Kidney (tissue), 14 donors: ENCODE data around the gene PLXNA2. TPM values are rescaled to one million over a fixed set of nuclear protein-coding genes. Genes with fewer than 3 reads are reported as not detected.

Experiments used
- DNase-seq, 5 donors: peaks; one replicate each; pipeline ENCODE4 v3.0.0-alpha.2; 2013 to 2020
- FAIRE-seq: peaks from 2 replicates; lab custom pipeline; 2012; peaks lifted over from hg19 to GRCh38; lab: Jason Lieb, UNC
- H3K27ac ChIP-seq, 2 donors: one replicate each; pipeline ENCODE4 v1.7.0; 2013; ENCODE audit warnings: low read depth in 2 of 2, low read length in 2 of 2, inconsistent platforms in 1 of 2
- H3K27me3 ChIP-seq: one replicate; pipeline ENCODE4 v1.7.1; 2013; ENCODE audit warnings: low read length, inconsistent platforms; ENCODE audit not compliant: control insufficient read depth, insufficient read depth
- H3K36me3 ChIP-seq, 3 donors: one replicate each; pipeline versions ENCODE4 v1.7.0 to v1.7.1; 2013; ENCODE audit warnings: low read length in 3 of 3, control low read depth in 1 of 3, inconsistent platforms in 1 of 3; ENCODE audit not compliant: insufficient read depth in 3 of 3, control insufficient read depth in 2 of 3
- H3K4me1 ChIP-seq, 3 donors: one replicate each; pipeline versions ENCODE4 v1.7.0 to v1.7.1; 2013; ENCODE audit warnings: low read length in 3 of 3, inconsistent platforms in 1 of 3, low read depth in 1 of 3; ENCODE audit not compliant: control insufficient read depth in 2 of 3, insufficient read depth in 2 of 3
- H3K4me3 ChIP-seq, 3 donors: one replicate each; pipeline versions ENCODE4 v1.7.0 to v1.8.1; 2013; ENCODE audit warnings: low read length in 3 of 3, control low read depth in 1 of 3, inconsistent platforms in 1 of 3
- H3K9ac ChIP-seq, 3 donors: one replicate each; pipeline versions ENCODE4 v1.7.0 to v1.7.1; 2013; ENCODE audit warnings: low read length in 3 of 3, control low read depth in 1 of 3, inconsistent platforms in 1 of 3
- H3K9me3 ChIP-seq, 3 donors: one replicate each; pipeline versions ENCODE4 v1.7.0 to v1.7.1; 2013; ENCODE audit warnings: low read length in 3 of 3, control low read depth in 1 of 3, inconsistent platforms in 1 of 3; ENCODE audit not compliant: control insufficient read depth in 2 of 3, insufficient read depth in 1 of 3
- intact Hi-C: fragments of 100-400 bp; cut with DNase I; formaldehyde crosslinking; loops from one replicate; pipeline ENCODE4 v1.11.1; 2022
- polyA plus RNA-seq: library from polyadenylated mRNA; stranded (reverse); fragments of 350-450 nt; fragmentation: Illumina TruSeq; extraction: RNeasy Lipid Tissue Mini Kit (QIAGEN cat#74804); gene quantifications from one replicate; pipeline ENCODE4 v1.2.3, GENCODE V29; 2014; ENCODE audit warnings: low read depth, low replicate concordance; ENCODE audit not compliant: insufficient read depth
- total RNA-seq: library from RNA; stranded (reverse); fragmentation: NEBNext Ultra II Directional; extraction: Animal tissue kit (Norgen Biotek cat#: 25700); gene quantifications from one replicate; pipeline ENCODE4 v1.2.1, GENCODE V29; 2021
- TF ChIP-seq, protein P1 (sequence below): IDR thresholded peaks from 3 replicates; pipeline ENCODE4 v1.5.1; 2012; ENCODE audit warnings: mild to moderate bottlenecking, moderate library complexity, borderline replicate concordance; ENCODE audit not compliant: insufficient read depth; ENCODE audit errors: extremely low read depth
- donor health status: control.
- donor health status: control.
- donor health status: control.
- donor health status: control.
- donor health status: control.
- donor health status: DM: yes; HTN: yes; CAD: no.
- donor health status: Normal renal cell carcinoma (clear cell type).

Gene PLXNA2
- total and polyA plus RNA-seq, 2 donors from 2014 or later: 2.4 to 27.9 TPM

DNA sequence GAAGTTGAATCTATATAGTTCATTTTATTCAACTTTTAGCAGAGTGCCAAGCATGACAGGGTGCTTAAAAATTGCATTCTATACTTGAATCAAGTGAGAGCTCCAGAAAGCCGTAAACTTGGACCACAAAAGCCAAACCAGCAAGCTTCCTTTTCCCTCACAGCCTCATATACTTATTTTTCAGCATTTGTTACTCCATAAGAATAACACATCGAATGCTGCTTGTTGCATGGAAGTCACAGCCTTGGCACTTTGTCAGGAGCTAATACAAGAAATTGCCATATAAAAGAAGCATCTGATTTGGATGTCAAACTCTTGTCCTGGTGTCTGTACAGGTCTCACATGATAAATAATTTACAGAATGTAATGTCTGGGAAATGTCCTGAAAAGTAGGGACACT is 87.4 kb downstream of the PLXNA2 start:
- intact Hi-C loops: no loop called here
- H3K9ac ChIP-seq: no peak overlapping the region
- H3K27me3 ChIP-seq: no peaks in the 10 kb centered on the region
- H3K9me3 ChIP-seq: no peaks in the 10 kb centered on the region
- FAIRE-seq (no peak), DNase-seq (no peak)
- no peak overlapping the region for H3K4me3 ChIP-seq
- no peaks in the 10 kb centered on the region for H3K36me3 ChIP-seq
- peaks cover 13 to 23% (median 20%) of the 10 kb centered on the region in 3 donors for H3K4me1 ChIP-seq
- no peak overlapping the region for H3K27ac ChIP-seq
- TF ChIP-seq, protein P1, sequence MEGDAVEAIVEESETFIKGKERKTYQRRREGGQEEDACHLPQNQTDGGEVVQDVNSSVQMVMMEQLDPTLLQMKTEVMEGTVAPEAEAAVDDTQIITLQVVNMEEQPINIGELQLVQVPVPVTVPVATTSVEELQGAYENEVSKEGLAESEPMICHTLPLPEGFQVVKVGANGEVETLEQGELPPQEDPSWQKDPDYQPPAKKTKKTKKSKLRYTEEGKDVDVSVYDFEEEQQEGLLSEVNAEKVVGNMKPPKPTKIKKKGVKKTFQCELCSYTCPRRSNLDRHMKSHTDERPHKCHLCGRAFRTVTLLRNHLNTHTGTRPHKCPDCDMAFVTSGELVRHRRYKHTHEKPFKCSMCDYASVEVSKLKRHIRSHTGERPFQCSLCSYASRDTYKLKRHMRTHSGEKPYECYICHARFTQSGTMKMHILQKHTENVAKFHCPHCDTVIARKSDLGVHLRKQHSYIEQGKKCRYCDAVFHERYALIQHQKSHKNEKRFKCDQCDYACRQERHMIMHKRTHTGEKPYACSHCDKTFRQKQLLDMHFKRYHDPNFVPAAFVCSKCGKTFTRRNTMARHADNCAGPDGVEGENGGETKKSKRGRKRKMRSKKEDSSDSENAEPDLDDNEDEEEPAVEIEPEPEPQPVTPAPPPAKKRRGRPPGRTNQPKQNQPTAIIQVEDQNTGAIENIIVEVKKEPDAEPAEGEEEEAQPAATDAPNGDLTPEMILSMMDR: no peak

DNA sequence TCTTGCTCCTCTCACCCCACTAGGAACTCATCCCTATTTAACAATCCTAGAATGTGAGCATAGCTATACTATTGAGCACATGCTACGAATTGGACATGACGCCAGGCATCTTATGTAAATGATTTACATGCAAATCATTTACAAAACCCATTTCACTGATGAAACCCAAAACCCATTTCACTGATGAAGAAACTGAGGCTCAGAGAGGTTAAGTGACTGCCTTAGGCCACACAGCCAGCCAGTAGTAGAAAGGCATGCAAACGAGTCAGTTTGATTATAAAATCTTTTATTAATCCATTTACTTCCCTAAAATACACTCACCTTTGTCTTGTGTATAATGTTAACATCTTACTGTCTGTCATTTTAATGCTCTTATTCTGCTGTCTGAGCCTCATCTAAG is 87.9 kb downstream of the PLXNA2 start:
- no peak overlapping the region for H3K9ac ChIP-seq
- H3K9me3 ChIP-seq: no peaks in the 10 kb centered on the region
- no peaks in the 10 kb centered on the region for H3K36me3 ChIP-seq
- no peak overlapping the region for H3K27ac ChIP-seq
- FAIRE-seq (no peak), DNase-seq (no peak)
- no peaks in the 10 kb centered on the region for H3K27me3 ChIP-seq
- TF ChIP-seq, protein P1: no peak
- intact Hi-C loops: no loop called here
- no peak overlapping the region for H3K4me3 ChIP-seq
- peaks cover 12 to 20% (median 18%) of the 10 kb centered on the region in 3 donors for H3K4me1 ChIP-seq

DNA sequence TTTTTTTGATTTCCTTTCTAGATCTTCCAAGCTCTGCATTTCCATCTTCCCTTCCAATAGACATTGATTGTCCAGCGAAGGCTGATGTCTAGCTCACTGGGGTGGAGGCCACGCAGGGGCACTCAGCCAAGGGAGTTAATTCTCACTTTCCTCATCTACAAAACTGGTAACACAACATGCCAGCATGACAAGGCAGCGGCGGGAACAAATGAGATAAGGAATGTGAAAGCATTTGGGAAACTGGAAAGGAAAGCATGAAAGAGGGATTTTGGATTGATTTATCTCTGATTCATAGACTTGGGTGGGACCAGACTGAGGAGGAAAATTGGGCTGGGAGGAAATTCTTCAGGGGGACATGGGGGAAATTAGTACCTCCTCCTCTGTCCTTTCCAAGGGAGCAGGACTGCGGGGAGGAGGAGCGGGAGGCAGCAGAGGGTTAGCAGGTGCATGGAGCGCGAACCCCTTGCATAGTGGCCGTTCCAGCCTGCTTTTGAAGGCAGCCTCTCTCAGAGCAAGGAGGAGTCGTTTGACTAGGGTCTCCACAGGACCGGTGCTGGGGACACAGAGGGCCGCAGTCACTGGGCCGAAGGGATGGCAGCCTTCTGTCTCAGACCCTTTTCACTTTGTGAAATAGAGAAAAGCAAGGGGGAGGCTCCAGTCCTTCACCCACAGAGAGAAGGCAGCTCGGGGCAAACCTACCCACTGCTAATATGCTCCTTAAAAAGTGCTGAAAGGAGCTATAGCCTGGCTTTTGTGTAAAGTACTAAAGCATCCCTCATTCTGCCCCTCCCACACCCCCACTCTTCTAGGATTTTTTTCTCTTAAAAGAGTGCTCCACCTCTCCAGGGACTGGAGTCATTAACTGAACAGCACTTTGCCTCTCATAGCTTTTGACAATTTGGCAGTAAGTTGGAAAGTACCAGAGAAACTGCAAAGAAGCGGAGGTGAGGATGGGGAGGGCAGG is 89.2 kb downstream of the PLXNA2 start:
- DNase-seq: no peak
- no peaks in the 10 kb centered on the region for H3K36me3 ChIP-seq
- intact Hi-C loops: no loop called here
- H3K4me3 ChIP-seq: no peak overlapping the region
- no peak overlapping the region for H3K27ac ChIP-seq
- H3K9ac ChIP-seq: no peak overlapping the region
- H3K4me1 ChIP-seq: peaks cover 8 to 17% (median 13%) of the 10 kb centered on the region in 3 donors
- no peak for FAIRE-seq
- H3K9me3 ChIP-seq: no peaks in the 10 kb centered on the region
- TF ChIP-seq, protein P1: no peak
- no peaks in the 10 kb centered on the region for H3K27me3 ChIP-seq
